K562 treated with DMSO at 1 percent for 24 hours (cell line): Measurements from ENCODE around the gene RESF1. TPM values are rescaled to one million over a fixed set of nuclear protein-coding genes. Genes with fewer than 3 reads are reported as not detected.

ENCODE experiments used
- total RNA-seq: library from RNA; unstranded; fragments of 300-600 nt; gene quantifications from 2 replicates; pipeline ENCODE4 v1.2.3, GENCODE V29; 2022; ENCODE audit warnings: low read depth; ENCODE audit not compliant: insufficient read depth

RESF1 gene
- 16.5 and 17.8 TPM in 2 replicates for total RNA-seq

GRCh38 chr12:31959161-31959700 is at the start of gene RESF1:
Gene RESF1, plus strand, starts transcription at chr12:31959415. Its CDS starts 21,541 bp downstream, at chr12:31980956.

Other genes starting within 250 kb of the RESF1 start
- gene AMN1, start 230.4 kb upstream of the RESF1 start, total RNA-seq = 15.4 and 15.8 TPM in 2 replicates
- 13.4 and 16.2 TPM in 2 replicates for gene BICD1, start 147.4 kb downstream of the RESF1 start, total RNA-seq